ENCODE results near the gene ITGB1. TPM values are rescaled to one million over a fixed set of nuclear protein-coding genes. Genes with fewer than 3 reads are reported as not detected.
"Not testable (repeated sequence)": the region's sequence is repeated elsewhere in the genome, so short reads cannot be mapped to it uniquely, and the experiment has no call there.

The ITGB1 gene
- total RNA-seq, 1 donor from 2014 or later = 349 TPM

DNA sequence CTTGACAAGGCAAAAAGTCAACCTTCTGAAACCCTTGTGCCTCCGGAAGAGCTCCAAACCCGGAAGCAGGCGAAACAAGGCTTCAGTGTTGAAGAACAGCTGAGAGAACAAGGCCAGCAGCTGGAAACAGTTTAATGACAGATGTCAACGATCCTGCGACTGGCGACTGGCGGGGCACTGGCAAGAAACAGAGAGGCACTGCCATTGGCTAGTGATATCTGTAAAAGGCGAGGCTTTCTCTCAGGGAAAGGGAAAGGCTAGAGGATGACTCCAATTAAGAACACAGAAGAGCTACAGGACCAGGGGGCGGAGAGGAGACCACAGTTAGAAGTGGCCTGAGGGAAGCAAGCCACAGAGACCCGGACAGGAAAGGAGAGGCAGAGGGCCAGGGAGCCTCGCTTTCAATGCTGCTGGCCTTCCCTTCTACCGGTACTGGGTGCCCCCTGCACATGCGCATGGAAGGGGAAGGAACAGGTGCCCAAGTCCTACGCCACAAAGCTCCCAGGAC is 19.4 kb downstream of the ITGB1 start:
- DNase-seq (ENCODE audit: low spot score) = no peak

DNA sequence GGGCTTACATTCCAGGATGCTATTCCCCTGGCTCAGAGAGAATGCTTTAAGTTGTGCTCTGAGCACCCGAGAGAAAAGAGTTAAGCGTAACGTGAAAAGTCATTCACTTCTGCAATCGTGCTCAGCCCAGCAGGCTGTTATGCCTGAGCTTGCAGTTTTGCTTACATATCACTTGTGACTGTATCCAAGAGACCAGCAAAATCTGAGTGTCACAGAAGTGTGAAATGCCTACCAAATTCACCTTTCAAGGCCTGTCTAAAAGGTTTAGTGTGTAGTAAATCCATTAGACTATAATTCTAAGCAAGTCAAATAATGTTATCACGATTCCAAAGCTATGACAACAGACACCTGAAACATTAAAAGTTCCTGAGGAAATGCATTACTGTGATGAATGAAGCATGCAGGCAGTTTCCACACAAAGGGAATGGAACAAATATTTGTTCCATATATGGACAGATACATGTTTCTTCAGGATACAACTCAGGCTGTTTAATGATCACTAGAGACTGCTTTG is 20.1 kb downstream of the ITGB1 start:
- DNase-seq (ENCODE audit: low spot score) = no peak

GRCh38 chr10:32932225-32932729 is 25.8 kb downstream of the ITGB1 start:
- DNase-seq (ENCODE audit: low spot score) = no peak

GRCh38 chr10:32931593-32931992 is 26.4 kb downstream of the ITGB1 start:
- DNase-seq (ENCODE audit: low spot score) = no peak

GRCh38 chr10:32930036-32930435 is 28.0 kb downstream of the ITGB1 start:
- DNase-seq (ENCODE audit: low spot score) = no peak

DNA sequence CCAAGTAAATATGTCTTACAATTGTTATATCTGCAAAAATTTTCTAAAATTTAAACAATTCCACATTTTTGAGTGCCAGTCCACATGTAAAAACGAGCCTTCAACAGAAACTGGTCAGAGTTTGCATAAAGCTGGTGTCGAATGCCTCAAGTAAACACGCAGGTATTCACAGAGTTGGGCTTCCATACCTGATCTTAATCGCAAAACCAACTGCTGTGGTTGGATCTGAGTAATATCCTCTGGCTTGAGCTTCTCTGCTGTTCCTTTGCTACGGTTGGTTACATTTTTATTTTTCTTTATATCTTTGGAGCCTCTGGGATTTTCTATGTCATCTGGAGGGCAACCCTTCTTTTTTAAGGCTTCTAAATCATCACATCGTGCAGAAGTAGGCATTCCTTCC is 28.4 kb downstream of the ITGB1 start:
- peak; percentile 48 for DNase-seq (ENCODE audit: low spot score)

GRCh38 chr10:32927750-32928149 is 30.3 kb downstream of the ITGB1 start:
- DNase-seq (ENCODE audit: low spot score) = no peak

DNA sequence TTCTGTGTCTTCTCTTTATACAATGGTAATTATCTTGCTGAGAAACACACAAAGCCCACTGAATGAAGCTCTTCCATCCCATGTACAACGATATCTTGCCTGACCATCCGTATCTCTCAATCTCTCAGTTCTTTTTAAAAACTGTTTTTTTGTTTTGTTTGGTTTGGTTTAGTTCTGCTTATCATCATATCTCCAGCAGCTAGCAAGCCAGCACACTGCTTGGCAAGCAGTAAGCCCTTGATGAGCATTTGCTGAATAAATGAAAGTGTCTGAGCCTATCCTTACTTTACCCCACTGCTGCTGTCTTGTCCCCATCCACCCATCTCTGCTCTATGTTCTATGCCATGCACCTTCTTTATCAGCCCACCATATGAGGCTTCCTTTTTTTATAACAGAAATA is 34.2 kb downstream of the ITGB1 start:
- DNase-seq (ENCODE audit: low spot score) = no peak

DNA sequence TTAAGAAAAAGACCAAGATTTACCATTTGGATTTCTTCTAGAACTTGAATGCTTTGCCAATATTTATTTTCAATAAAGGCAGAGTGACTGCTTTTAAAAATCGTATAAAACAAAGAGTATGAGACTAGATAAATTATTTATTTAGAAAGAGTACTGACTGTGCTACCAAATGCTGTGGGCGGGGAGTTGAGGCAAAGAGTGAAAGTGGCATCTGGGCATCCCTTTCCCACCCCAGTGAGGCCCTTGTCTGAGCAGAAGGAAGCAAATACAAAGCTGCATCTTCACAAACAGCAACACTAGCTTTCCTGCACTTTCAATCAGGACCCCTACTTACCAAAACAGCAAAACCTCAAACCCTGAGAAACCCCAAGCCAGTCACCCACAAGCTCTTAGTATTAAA is 34.9 kb downstream of the ITGB1 start:
- DNase-seq (ENCODE audit: low spot score) = no peak

DNA sequence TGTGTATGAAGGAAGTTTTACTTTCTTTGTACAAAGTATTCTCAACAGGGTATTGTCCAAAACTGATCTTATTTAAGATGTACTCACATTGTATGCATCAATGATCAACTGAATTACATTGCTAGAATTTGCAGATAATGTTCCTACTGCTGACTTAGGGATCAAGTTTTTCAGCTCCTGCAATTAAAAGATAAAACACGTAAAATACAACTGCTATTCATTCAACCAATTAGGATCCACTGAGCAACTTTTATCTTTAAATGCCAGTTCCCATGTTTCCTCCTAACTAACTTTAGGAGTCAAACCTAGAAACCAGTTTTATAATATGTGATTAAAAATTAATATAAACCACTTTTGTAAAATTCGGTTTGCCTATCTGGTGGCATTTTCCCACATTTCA is 35.9 kb downstream of the ITGB1 start:
- no peak for DNase-seq (ENCODE audit: low spot score)

GRCh38 chr10:32917817-32918216 is 40.2 kb downstream of the ITGB1 start:
- DNase-seq (ENCODE audit: low spot score) = not testable (repeated sequence)

- DNase-seq (ENCODE audit: low spot score) = no peak
Measured at GRCh38 chr10:32911285-32912016, 46.6 kb downstream of the ITGB1 start.

DNA sequence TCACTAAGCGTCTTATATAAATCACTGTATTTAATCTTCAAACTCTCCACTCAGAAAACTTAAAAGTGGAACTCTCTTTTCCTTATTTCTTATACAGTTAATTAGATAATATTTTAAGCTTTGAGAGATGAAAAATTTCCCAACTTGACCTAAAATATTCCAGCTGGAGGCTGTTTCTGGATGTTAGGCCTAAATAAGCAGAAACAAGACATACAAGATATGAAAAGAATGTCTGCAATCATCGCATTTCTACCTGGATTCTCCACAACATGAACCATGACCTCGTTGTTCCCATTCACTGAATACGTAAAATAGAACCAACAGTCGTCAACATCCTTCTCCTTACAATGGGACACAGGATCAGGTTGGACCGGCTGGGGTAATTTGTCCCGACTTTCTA is 48.1 kb downstream of the ITGB1 start:
- not testable (repeated sequence) for DNase-seq (ENCODE audit: low spot score)

- no peak for DNase-seq (ENCODE audit: low spot score)
Measured at GRCh38 chr10:32909456-32909855, 48.6 kb downstream of the ITGB1 start.

DNA sequence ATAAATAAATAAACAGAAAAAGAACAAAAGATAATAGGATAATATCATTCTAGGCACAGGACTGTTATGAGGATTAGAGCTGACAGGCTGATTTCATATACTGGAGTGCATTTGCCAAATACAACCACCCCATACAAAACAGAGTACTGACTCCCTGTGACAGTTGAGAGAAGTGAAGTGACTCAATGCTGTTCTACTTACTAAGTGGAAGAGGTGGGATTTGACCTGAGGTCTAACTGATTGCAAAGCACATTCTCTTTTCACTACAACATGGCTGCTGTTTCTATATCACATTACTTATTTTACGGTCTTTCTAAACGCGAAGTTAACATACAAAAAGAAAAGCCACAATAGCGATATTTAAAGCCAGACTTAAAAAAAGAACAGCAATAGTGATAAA is 51.4 kb downstream of the ITGB1 start:
- DNase-seq (ENCODE audit: low spot score) = no peak

DNA sequence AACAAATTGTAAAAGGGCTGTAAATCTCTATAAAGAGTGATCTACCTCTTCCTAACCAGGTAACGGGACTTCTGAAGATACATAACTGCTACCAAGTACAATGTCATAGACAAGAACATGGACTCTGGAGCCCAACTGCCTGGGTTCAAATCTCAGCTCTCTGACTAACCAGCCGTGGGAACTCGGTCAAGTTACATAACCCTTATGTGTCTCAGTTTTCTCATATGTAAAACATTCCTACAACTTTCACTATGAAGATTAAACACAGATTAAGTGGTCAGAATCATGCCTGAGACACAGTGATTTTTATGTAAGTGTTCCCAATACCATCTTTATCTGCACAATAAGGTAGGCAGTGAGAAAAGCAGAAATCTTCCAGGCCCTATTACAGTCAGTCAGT is 52.6 kb downstream of the ITGB1 start:
- no peak for DNase-seq (ENCODE audit: low spot score)

- no peak for DNase-seq (ENCODE audit: low spot score)
Measured at GRCh38 chr10:32901815-32902214, 56.2 kb downstream of the ITGB1 start.

DNA sequence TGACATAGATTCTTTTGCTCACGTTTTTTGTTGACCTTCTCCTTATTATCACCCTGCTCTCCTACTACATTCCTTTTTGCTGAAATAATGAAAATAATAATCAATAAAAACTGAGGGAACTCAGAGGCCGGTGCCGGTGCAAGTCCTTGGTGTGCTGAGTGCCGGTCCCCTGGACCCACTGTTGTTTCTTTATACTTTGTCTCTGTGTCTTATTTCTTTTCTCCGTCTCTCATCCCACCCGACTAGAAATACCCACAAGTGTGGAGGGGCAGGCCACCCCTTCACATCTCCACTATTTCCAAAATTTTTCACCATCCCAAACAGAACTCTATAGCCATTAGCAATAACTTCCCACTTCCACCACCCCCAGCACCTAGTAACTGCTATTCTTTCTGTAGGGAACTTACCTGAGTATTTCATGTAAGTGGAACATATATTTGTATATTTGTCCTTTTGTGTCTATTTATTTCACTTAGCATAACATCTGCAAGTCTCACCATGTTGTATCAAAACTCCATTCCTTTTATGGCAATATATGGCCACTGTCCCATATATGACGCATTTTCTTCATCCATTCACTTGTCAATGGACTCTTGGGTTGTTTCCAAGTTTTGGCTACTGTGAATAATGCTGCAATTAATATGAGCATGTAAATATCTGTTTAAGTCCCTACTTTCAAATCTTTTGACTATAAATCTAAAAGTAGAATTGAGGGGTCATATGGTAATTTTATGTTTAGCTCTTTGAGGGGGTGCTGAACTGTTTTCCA is 62.6 kb downstream of the ITGB1 start:
- not testable (repeated sequence) for DNase-seq (ENCODE audit: low spot score)

GRCh38 chr10:32893916-32894664 is 63.9 kb downstream of the ITGB1 start:
- no peak for DNase-seq (ENCODE audit: low spot score)

DNA sequence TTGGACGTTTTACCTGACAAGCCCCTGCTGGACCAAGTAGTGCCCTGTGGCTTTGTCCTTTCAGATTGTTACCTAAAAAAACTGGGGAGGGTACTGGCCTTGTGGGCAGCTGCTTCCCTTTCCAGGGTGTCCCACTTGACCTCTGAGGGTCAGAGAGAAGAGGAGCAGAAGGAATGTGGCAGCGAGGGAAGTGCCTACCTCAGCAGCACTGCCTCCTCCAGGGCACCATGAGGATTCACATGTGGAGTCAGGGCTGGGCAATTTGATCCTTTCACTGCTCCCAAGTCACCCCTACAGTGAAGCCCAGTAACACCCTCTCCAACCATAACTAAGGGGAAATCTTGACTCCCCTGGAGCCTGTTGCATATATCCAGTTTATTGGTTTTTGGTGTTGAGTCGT is 64.6 kb downstream of the ITGB1 start:
- DNase-seq (ENCODE audit: low spot score) = no peak

DNA sequence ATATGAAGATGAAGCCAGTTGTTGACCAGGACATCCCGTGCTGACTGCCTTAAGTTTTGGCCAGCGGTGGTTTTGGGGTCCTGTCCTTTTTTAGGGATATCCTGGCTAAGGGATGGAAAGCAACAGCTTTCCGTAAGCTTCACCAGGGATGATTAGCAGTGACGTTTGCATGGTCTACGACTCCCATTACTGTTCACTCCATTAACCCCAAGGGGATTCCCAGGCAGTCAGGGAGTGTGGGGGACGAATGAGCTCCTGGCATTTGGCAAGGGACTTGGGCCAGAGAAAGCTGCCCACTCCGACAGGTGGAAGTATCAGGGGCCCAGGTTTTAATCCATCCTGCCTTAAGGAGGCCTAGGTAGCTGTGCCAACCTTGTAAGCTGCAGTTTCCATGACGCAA is 66.8 kb downstream of the ITGB1 start:
- no peak for DNase-seq (ENCODE audit: low spot score)

DNA sequence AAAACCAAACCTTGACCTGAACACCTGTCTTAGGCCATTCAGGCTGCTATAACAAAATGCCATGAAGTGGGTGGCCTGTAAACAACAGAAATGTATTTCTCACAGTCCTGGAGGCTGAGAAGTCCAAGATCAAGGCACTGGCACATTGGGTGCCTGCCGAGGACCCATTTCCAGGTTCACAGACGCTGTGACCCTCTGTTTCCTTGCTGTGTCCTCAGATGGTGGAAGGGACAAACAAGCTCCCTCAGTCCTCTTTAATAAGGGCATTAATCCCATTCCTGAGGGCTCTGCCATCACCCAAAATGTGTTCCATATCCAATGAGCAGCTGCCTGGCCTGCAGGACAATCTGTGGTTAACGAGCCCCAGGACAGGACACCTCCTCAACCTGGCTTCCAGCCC is 67.6 kb downstream of the ITGB1 start:
- no peak for DNase-seq (ENCODE audit: low spot score)
